Measurements from ENCODE around the gene STAMBP. TPM values are rescaled to one million over a fixed set of nuclear protein-coding genes. Genes with fewer than 3 reads are reported as not detected.
A peak's percentile ranks its signal among the peaks of the same experiment; 100 is the strongest.

STAMBP gene
- total and polyA plus RNA-seq, 2 of the 13 experiments (the other 11 are each of a cell fraction or from before 2014, with no cell fraction given) = 49.6 to 53.2 TPM

DNA sequence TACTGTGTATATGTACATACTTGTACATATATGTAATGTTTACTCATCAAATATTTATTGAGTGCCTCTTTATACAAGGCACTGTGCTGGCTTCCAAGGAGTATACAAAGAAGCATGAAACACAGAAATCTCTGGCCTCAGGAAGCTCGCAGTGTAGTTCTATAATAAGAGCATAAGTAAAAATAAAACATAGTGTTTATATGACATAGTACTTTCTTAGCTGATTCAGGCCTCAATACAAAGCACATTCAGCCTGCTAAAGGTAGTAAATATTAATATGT is 13.9 kb downstream of the STAMBP start:
- peak overlapping the region; percentile 50 for H3K4me2 ChIP-seq (ENCODE audit: low read depth, low read length)
- TF ChIP-seq RORA (CRISPR knock-in tag; IDR thresholded peaks at IDR 0.05) (no peak), GTF2F1 (IDR thresholded peaks at IDR 0.05; ENCODE audit: low read length) (no peak), SP4 (CRISPR knock-in tag; IDR thresholded peaks at IDR 0.05) (no peak), ZSCAN21 (CRISPR knock-in tag; IDR thresholded peaks at IDR 0.05; ENCODE audit: borderline replicate concordance) (no peak), FOXA3 (CRISPR knock-in tag; IDR thresholded peaks at IDR 0.05) (peak; percentile 87), ZNF205 (CRISPR knock-in tag; IDR thresholded peaks at IDR 0.05) (peak; percentile 71; the same call in 1 of the 2 replicates), PCBP1 (IDR thresholded peaks at IDR 0.05; ENCODE audit: borderline replicate concordance, low read depth, low read length) (no peak), ZBTB20 (CRISPR knock-in tag; IDR thresholded peaks at IDR 0.05; ENCODE audit: borderline replicate concordance, low read depth) (0 out of 2 replicates have a peak, but pooled peaks have one; percentile 3), FOXJ3 (CRISPR knock-in tag; IDR thresholded peaks at IDR 0.05; ENCODE audit: borderline replicate concordance) (0 out of 2 replicates have a peak, but pooled peaks have one; percentile 10), EHMT2 (IDR thresholded peaks at IDR 0.05; ENCODE audit: borderline replicate concordance, low read depth, low read length) (no peak), ZNF556 (CRISPR knock-in tag; IDR thresholded peaks at IDR 0.05; ENCODE audit: borderline replicate concordance) (no peak), ARNTL (CRISPR knock-in tag; IDR thresholded peaks at IDR 0.05) (no peak), ZFAT (CRISPR knock-in tag; conservative IDR thresholded peaks at IDR 0.05) (no peak), SAP130 (CRISPR knock-in tag; IDR thresholded peaks at IDR 0.05; ENCODE audit: low read depth) (0 out of 2 replicates have a peak, but pooled peaks have one; percentile 19), SOX6 (IDR thresholded peaks at IDR 0.05) (no peak), SOX6 (CRISPR knock-in tag; IDR thresholded peaks at IDR 0.05) (0 out of 2 replicates have a peak, but pooled peaks have one; percentile 10), ATAD3A (CRISPR knock-in tag; IDR thresholded peaks at IDR 0.05) (no peak), SRSF4 (IDR thresholded peaks at IDR 0.05; ENCODE audit: low read depth, low read length, poor library complexity, severe bottlenecking) (no peak), ZNF276 (CRISPR knock-in tag; IDR thresholded peaks at IDR 0.05; ENCODE audit: low read depth) (no peak), AHR (CRISPR knock-in tag; IDR thresholded peaks at IDR 0.05) (no peak), KAT8 (CRISPR knock-in tag; IDR thresholded peaks at IDR 0.05) (no peak), ZNF816 (CRISPR knock-in tag; IDR thresholded peaks at IDR 0.05; ENCODE audit: borderline replicate concordance) (no peak), ZNF33A (CRISPR knock-in tag; IDR thresholded peaks at IDR 0.05; ENCODE audit: borderline replicate concordance) (no peak), NBN (conservative IDR thresholded peaks at IDR 0.05) (no peak)
- TF ChIP-seq, protein P1, sequence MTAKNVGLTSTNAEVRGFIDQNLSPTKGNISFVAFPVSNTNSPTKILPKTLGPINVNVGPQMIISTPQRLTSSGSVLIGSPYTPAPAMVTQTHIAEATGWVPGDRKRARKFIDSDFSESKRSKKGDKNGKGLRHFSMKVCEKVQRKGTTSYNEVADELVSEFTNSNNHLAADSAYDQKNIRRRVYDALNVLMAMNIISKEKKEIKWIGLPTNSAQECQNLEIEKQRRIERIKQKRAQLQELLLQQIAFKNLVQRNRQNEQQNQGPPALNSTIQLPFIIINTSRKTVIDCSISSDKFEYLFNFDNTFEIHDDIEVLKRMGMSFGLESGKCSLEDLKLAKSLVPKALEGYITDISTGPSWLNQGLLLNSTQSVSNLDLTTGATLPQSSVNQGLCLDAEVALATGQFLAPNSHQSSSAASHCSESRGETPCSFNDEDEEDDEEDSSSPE (CRISPR knock-in tag; IDR thresholded peaks at IDR 0.05) = no peak

More for the DNA sequence above, 13.9 kb downstream of the STAMBP start:
- BruUV-seq (replicated peaks) = no TSS peak
- ATAC-seq (peak; percentile 90), FAIRE-seq (no peak), DNase-seq (ENCODE audit: low spot score) (peak; percentile 52)
- H3K4me3 ChIP-seq (replicated peaks in 1 of 3; ENCODE audit: insufficient read depth in 1 of 3, low read depth in 2 of 3, low read length in 3 of 3) = peak overlapping the region in 2 of 3 experiments; percentile 8 to 34; a peak in 2 of 6 replicates
- CTCF ChIA-PET (ENCODE audit: low intra/inter-chr PET ratio, low total read pairs) = no interaction called here
- 0 out of 2 replicates have a peak, but pooled peaks cover 3% of the 10 kb centered on the region for H4K20me1 ChIP-seq (ENCODE audit: insufficient read depth, low read length)
- no peak overlapping the region for H2AFZ ChIP-seq (ENCODE audit: low read length)
- no peaks in the 10 kb centered on the region for H3K79me2 ChIP-seq (ENCODE audit: insufficient read depth, low read length)
- in situ Hi-C loops (cut with HindIII; ENCODE audit: extremely low pct_ligation_motif_present, low pct_unique_long_range_greater_than_20kb) = loop anchor here (25.0 kb wide), 1 partner anchor 295 kb away; the partner anchor contains the start of gene BOLA3
- POLR2A ChIA-PET = interaction anchor here (0.6 to 3.8 kb wide), 13 partner anchors 8 to 336 kb away, joined by 3 to 59 read pairs (median 4); partner anchors contain the start of genes DGUOK, MOB1A, STAMBP and TPRKB
- no peak overlapping the region for H3K9ac ChIP-seq (ENCODE audit: insufficient read depth, low read depth, low read length)
- 53% methylated on average over 1 of the region's 1 CpG for WGBS (ENCODE audit: low lambda C conversion rate)
- peaks cover 26% of the 10 kb centered on the region for H3K4me1 ChIP-seq (ENCODE audit: insufficient read depth, low read length)
- intact Hi-C loops (cut with micrococcal nuclease; ENCODE audit: unreplicated experiment) = no loop called here
- no peaks in the 10 kb centered on the region for H3K9me3 ChIP-seq (ENCODE audit: low read length)
- peak overlapping the region; percentile 46 for H3K27ac ChIP-seq (ENCODE audit: extremely low read length, insufficient read depth, low read length)
- H3K36me3 ChIP-seq (replicated peaks in 1 of 2; ENCODE audit: control insufficient read depth in 1 of 2, insufficient read depth in 2 of 2, low read length in 2 of 2) = peaks cover 9 to 42% of the 10 kb centered on the region in 2 experiments
- no peaks in the 10 kb centered on the region for H3K27me3 ChIP-seq (ENCODE audit: control insufficient read depth in 1 of 2, insufficient read depth in 2 of 2, low read length in 2 of 2)
